HEK293 (cell line): ENCODE measurements around the gene MOV10L1.

Experiments
- CTCF ChIA-PET: fragments of 350-600 bp; formaldehyde crosslinking; extraction: SDS; loops from one replicate; lab custom pipeline; 2021; ENCODE audit warnings: antibody characterized with exemption; lab: Yijun Ruan, JAX
- POLR2A ChIA-PET: fragments of 300-600 bp; formaldehyde crosslinking; extraction: SDS; loops from one replicate; lab custom pipeline; 2020; ENCODE audit warnings: antibody characterized with exemption, inconsistent platforms; lab: Yijun Ruan, JAX
- H3K27ac ChIP-seq: fragments of 200-500 bp; sonication (Bioruptor generic); 2 replicates; pipeline ENCODE4 v1.5.1; 2014; ENCODE audit warnings: low read depth, low read length, control low read depth, inconsistent platforms; ENCODE audit errors: extremely low read depth
- H3K36me3 ChIP-seq, 2 experiments: fragments of 200-500 bp in 1 of 2; sonication (Bioruptor generic) in 1 of 2; 1 replicate in 1 of 2; 2 replicates in 1 of 2; pipeline ENCODE4 v1.5.1; 2014 to 2017; ENCODE audit warnings: inconsistent platforms in 2 of 2, low read length in 2 of 2; ENCODE audit not compliant: control insufficient read depth in 2 of 2, insufficient read depth in 1 of 2
- H3K4me1 ChIP-seq: fragments of 200-500 bp; sonication (Bioruptor generic); 2 replicates; pipeline ENCODE4 v1.5.1; 2014; ENCODE audit warnings: mild to moderate bottlenecking, low read length, inconsistent platforms; ENCODE audit not compliant: control insufficient read depth, insufficient read depth
- H3K4me3 ChIP-seq: 2 replicates; pipeline ENCODE4 v1.5.1; 2011; ENCODE audit warnings: low read depth, mild to moderate bottlenecking, control low read depth, low read length, moderate library complexity
- H3K9me3 ChIP-seq: fragments of 200-500 bp; sonication (Bioruptor generic); 2 replicates; pipeline ENCODE4 v1.5.1; 2014; ENCODE audit warnings: low read depth, low read length, inconsistent platforms; ENCODE audit not compliant: control insufficient read depth, insufficient read depth
- GLI2 ChIP-seq: fragments of 450-650 bp; formaldehyde crosslinking; IDR thresholded peaks from 2 replicates; pipeline ENCODE4; 2017; ENCODE audit warnings: missing biosample characterization, missing genetic modification characterization, low read depth, borderline replicate concordance
- KLF1 ChIP-seq: fragments of 450-650 bp; formaldehyde crosslinking; IDR thresholded peaks from 2 replicates; pipeline ENCODE4 v1.5.1; 2016; ENCODE audit warnings: missing biosample characterization, missing genetic modification characterization
- PRDM1 ChIP-seq: fragments of 450-650 bp; formaldehyde crosslinking; IDR thresholded peaks from 2 replicates; pipeline ENCODE4; 2016; ENCODE audit warnings: missing biosample characterization, missing genetic modification characterization
- WT1 ChIP-seq: fragments of 450-650 bp; formaldehyde crosslinking; IDR thresholded peaks from 2 replicates; pipeline ENCODE4 v1.5.1; 2016; ENCODE audit warnings: missing biosample characterization, missing genetic modification characterization
- ZBTB48 ChIP-seq: fragments of 450-650 bp; formaldehyde crosslinking; IDR thresholded peaks from 2 replicates; pipeline ENCODE4 v1.5.1; 2016; ENCODE audit warnings: missing biosample characterization, missing genetic modification characterization
- ZFP37 ChIP-seq: fragments of 450-650 bp; formaldehyde crosslinking; IDR thresholded peaks from 2 replicates; pipeline ENCODE4 v1.5.1; 2016; ENCODE audit warnings: missing biosample characterization, missing genetic modification characterization
- ZFP41 ChIP-seq: fragments of 450-650 bp; formaldehyde crosslinking; IDR thresholded peaks from 2 replicates; pipeline ENCODE4 v1.5.1; 2016; ENCODE audit warnings: missing biosample characterization, missing genetic modification characterization, borderline replicate concordance
- ZNF114 ChIP-seq: fragments of 450-650 bp; formaldehyde crosslinking; IDR thresholded peaks from 2 replicates; pipeline ENCODE4 v1.5.0; 2017; ENCODE audit warnings: missing biosample characterization, missing genetic modification characterization
- ZNF155 ChIP-seq: fragments of 450-650 bp; formaldehyde crosslinking; IDR thresholded peaks from 2 replicates; pipeline ENCODE4 v1.5.1; 2016; ENCODE audit warnings: missing biosample characterization, missing genetic modification characterization
- ZNF169 ChIP-seq: fragments of 450-650 bp; formaldehyde crosslinking; IDR thresholded peaks from 2 replicates; pipeline ENCODE4 v1.5.1; 2016; ENCODE audit warnings: missing biosample characterization, missing genetic modification characterization
- ZNF24 ChIP-seq: fragments of 450-650 bp; formaldehyde crosslinking; IDR thresholded peaks from 2 replicates; pipeline ENCODE4 v1.5.1; 2016; ENCODE audit warnings: missing biosample characterization, missing genetic modification characterization
- ZNF280D ChIP-seq: fragments of 450-650 bp; formaldehyde crosslinking; IDR thresholded peaks from 2 replicates; pipeline ENCODE4 v1.5.1; 2016; ENCODE audit warnings: missing biosample characterization, missing genetic modification characterization
- ZNF311 ChIP-seq: fragments of 450-650 bp; formaldehyde crosslinking; IDR thresholded peaks from 2 replicates; pipeline ENCODE4 v1.5.1; 2017; ENCODE audit warnings: missing biosample characterization, missing genetic modification characterization, borderline replicate concordance
- ZNF354C ChIP-seq: fragments of 450-650 bp; formaldehyde crosslinking; IDR thresholded peaks from 2 replicates; pipeline ENCODE4 v1.5.1; 2016; ENCODE audit warnings: missing biosample characterization, missing genetic modification characterization, low read depth, borderline replicate concordance
- ZNF433 ChIP-seq: fragments of 450-650 bp; formaldehyde crosslinking; IDR thresholded peaks from 2 replicates; pipeline ENCODE4 v1.5.1; 2016; ENCODE audit warnings: missing biosample characterization, missing genetic modification characterization, low read depth
- ZNF501 ChIP-seq: fragments of 450-650 bp; formaldehyde crosslinking; IDR thresholded peaks from 2 replicates; pipeline ENCODE4 v1.5.1; 2016; ENCODE audit warnings: missing biosample characterization, missing genetic modification characterization
- ZNF701 ChIP-seq: fragments of 450-650 bp; formaldehyde crosslinking; IDR thresholded peaks from 2 replicates; pipeline ENCODE4 v1.5.1; 2016; ENCODE audit warnings: missing biosample characterization, missing genetic modification characterization
- ZNF776 ChIP-seq: fragments of 450-650 bp; formaldehyde crosslinking; IDR thresholded peaks from 2 replicates; pipeline ENCODE4 v1.5.0; 2017; ENCODE audit warnings: missing biosample characterization, missing genetic modification characterization, borderline replicate concordance
- ZNF792 ChIP-seq: fragments of 450-650 bp; formaldehyde crosslinking; IDR thresholded peaks from 2 replicates; pipeline ENCODE4 v1.5.1; 2016; ENCODE audit warnings: missing biosample characterization, missing genetic modification characterization
- ZNF830 ChIP-seq: fragments of 450-650 bp; IDR thresholded peaks from 2 replicates; pipeline ENCODE4 v1.5.0; 2018; ENCODE audit warnings: missing biosample characterization, missing genetic modification characterization, low read depth, mild to moderate bottlenecking, moderate library complexity
- ZSCAN16 ChIP-seq: fragments of 450-650 bp; formaldehyde crosslinking; IDR thresholded peaks from 2 replicates; pipeline ENCODE4 v1.5.1; 2016; ENCODE audit warnings: missing biosample characterization, missing genetic modification characterization

MOV10L1 gene

DNA sequence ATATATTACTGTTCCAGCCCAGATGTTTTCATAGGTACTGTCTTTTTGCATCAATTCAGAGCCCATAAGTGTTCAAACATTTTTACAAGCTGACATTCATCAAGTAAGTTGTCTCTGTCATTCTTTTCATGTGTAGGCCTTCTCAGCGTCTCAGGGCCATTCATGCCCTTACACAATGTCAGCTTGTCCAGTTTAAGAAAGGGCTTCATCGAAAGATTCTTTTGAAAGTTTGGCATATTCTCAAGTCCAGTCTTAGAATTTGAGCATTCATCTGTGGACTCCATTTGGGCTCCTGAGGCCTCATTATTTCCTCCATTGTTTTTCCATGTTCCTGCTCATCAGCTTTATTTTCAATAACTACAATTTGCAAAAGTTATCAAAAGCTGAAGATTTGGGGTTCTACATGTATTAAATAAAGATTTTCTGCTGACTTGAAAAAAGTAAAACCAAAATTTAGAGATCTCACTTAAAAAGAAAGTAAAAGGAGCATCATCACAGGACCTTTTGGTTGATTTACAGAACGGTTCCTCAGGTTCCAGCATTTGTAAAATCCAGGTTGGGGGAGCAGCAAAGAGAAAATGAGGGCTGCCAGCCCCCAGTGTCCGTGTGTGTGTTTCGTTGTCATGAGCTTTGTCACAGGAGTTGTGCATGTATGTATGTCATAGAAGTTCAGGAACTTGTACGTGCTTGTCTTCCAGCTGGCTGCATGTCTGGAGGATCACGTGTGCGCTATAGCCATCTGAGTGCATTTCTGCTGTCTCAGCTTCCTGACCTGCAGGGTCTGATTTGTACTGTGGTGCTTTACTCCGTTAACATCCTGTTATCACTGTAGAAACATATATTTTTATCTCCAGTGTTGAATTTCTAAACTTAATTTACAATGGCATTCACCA, 15.6 kb downstream of the MOV10L1 start:
- Histone ChIP-seq H3K36me3 (no peaks in the 10 kb centered on the region), H3K9me3 (no peaks in the 10 kb centered on the region), H3K27ac (no peak overlapping the region), H3K4me3 (no peak overlapping the region), H3K4me1 (no peaks in the 10 kb centered on the region)
- TF ChIP-seq ZFP41 (no peak), ZNF792 (tag by site-specific recombination) (no peak), ZNF280D (tag by site-specific recombination) (no peak), ZNF169 (no peak), ZNF433 (no peak), ZNF24 (tag by site-specific recombination) (no peak), ZNF830 (tag by site-specific recombination) (no peak), ZNF776 (tag by site-specific recombination) (no peak), KLF1 (tag by site-specific recombination) (no peak), ZFP37 (tag by site-specific recombination) (no peak), ZNF354C (tag by site-specific recombination) (no peak)
- POLR2A ChIA-PET: interaction anchor here (0.7 kb wide), 1 partner anchor 429 kb away, joined by 3 read pairs; no protein-coding TSS in a partner anchor
- CTCF ChIA-PET: interaction anchor here (0.7 kb wide), 1 partner anchor 33 kb away, joined by 3 read pairs; no protein-coding TSS in a partner anchor

DNA sequence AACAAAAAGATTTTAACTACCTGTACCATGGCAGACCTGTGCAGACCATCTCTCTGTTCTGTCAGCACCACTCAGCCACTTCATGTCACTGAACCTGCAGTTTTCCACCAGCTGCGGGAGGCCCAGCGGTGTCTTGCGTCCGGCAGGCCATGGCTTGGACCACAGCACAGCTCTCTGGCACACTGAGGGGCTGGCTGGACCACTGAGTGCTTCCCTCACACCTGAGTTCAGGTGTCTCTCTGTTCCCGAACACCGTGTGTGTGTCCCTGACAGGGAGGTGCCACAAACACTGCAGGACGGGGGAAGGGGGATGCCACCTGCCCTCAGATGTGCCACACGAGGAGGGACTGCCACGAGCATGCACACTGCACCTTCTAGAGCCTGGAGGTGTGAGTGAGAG, 17.7 kb downstream of the MOV10L1 start:
- no peak for TF ChIP-seq ZSCAN16 (tag by site-specific recombination)
- TF ChIP-seq ZNF501: no peak
- TF ChIP-seq GLI2 (tag by site-specific recombination): no peak
- no peak for TF ChIP-seq ZNF311 (tag by site-specific recombination)
- TF ChIP-seq, all 188 proteins: peak for 0
- CTCF ChIA-PET: interaction anchor here (0.5 to 0.9 kb wide), 2 partner anchors 14 to 515 kb away, joined by 3 read pairs; no protein-coding TSS in a partner anchor
- no peaks in the 10 kb centered on the region for H3K4me1 ChIP-seq
- H3K4me3 ChIP-seq: no peak overlapping the region
- no peaks in the 10 kb centered on the region for H3K36me3 ChIP-seq
- no peaks in the 10 kb centered on the region for H3K9me3 ChIP-seq
- POLR2A ChIA-PET: no interaction called here
- H3K27ac ChIP-seq: no peak overlapping the region

DNA sequence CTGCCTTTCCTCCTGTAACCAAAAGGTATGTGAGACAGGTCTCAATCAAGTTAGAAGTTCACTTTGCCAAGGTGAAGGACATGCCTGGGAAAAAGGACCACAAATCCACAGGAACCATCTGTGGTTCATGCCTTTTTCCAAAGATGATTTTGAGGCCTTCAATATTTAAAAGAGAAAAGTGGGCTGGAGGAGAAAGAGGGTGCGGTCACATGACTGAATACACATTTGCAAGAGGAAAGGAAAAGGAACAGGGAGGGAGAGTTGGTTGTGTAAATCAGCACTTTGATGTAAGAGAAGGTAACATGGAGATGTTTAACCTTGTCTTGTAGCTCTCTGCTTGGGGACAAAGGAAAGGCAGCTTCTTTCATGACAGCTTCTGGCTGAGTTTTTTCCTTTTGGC, 21.2 kb downstream of the MOV10L1 start:
- no peak overlapping the region for H3K4me3 ChIP-seq
- no peaks in the 10 kb centered on the region for H3K9me3 ChIP-seq
- no peak for TF ChIP-seq ZBTB48
- no peak for TF ChIP-seq ZNF776 (tag by site-specific recombination)
- no peak for TF ChIP-seq PRDM1 (tag by site-specific recombination)
- TF ChIP-seq ZNF114: no peak
- TF ChIP-seq ZNF701 (tag by site-specific recombination): no peak
- TF ChIP-seq ZNF155 (tag by site-specific recombination): no peak
- TF ChIP-seq WT1 (tag by site-specific recombination): no peak
- CTCF ChIA-PET: interaction anchor here (1.4 kb wide), 1 partner anchor 80 kb away, joined by 5 read pairs; no protein-coding TSS in a partner anchor
- no peaks in the 10 kb centered on the region for H3K4me1 ChIP-seq
- POLR2A ChIA-PET: interaction anchor here (0.7 kb wide), 1 partner anchor 33 kb away, joined by 4 read pairs; no protein-coding TSS in a partner anchor
- H3K27ac ChIP-seq: no peak overlapping the region
- no peaks in the 10 kb centered on the region for H3K36me3 ChIP-seq
